Measurements from ENCODE around the gene USP7. TPM values are rescaled to one million over a fixed set of nuclear protein-coding genes. Genes with fewer than 3 reads are reported as not detected.

The USP7 gene
- total and polyA plus RNA-seq, 7 experiments from 2014 or later: 8.9 to 261 (median 176) TPM

DNA sequence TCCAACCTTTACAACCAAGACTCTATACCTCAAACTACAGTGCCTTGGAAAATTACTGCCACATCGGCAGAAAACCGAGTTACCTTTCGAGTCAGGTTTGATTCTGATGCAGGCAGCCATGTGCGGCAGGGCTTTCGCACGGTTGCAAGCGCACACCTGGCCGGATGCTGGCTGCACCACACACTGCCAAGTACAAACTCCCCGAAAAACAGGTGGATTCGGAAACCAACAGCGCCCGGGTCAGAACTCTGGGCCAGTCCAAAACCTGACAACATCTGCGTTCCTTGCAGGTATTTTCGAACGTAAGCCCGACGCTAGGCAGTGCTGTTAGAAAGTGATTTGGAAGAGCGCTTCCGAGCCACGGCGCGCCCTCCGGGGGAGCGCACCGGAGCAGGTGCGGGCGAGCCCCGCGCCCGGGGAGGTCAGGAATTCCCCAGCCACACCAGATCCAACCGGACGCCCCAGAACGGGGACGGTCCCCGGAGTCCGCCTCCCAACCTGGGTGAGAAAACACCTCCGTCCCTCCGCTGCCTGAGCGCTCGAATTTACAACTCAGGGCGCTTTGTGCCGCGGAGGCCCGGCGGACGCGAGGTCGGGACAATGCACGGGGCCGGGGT lies 1.2 kb downstream of the USP7 start:
- H3K27me3 ChIP-seq (ENCODE audit: control insufficient read depth in 2 of 2, insufficient read depth in 2 of 2, low read length in 2 of 2): no peaks in the 10 kb centered on the region
- peak overlapping the region; percentile 85 for H3K27ac ChIP-seq (ENCODE audit: low read depth, low read length)
- Mint-ChIP-seq H3K4me3 (peak overlapping the region; percentile 90 to 98 (median 95)), H3K27ac (peak overlapping the region; percentile 85 to 97 (median 92)), H3K4me1 (peaks cover 49 to 56% (median 53%) of the 10 kb centered on the region in 7 donors), H3K27me3 (peaks cover 0 to 13% (median 0%) of the 10 kb centered on the region in 5 donors), H3K9me3 (peaks cover 0 to 2% (median 0%) of the 10 kb centered on the region in 11 donors), H3K36me3 (peaks cover 0 to 11% (median 0%) of the 10 kb centered on the region in 5 donors)
- no peaks in the 10 kb centered on the region for H3K36me3 ChIP-seq (ENCODE audit: control insufficient read depth in 2 of 3, insufficient read depth in 3 of 3, low read length in 3 of 3)
- ChIA-PET POLR2A (interaction anchor here (0.7 to 2.0 kb wide), 3 partner anchors 14 to 128 kb away, joined by 4 to 6 read pairs (median 5); no protein-coding TSS in a partner anchor), CTCF (no interaction called here)
- H3K9me3 ChIP-seq (ENCODE audit: control insufficient read depth in 2 of 3, low read length in 3 of 3): no peaks in the 10 kb centered on the region
- DNase-seq (peak; percentile 32 to 78 (median 68)), ATAC-seq (peak; percentile 39)
- H3K4me3 ChIP-seq (ENCODE audit: low read length): peak overlapping the region; percentile 77
- peaks cover 45 to 49% of the 10 kb centered on the region in 2 donors for H3K4me1 ChIP-seq (ENCODE audit: control insufficient read depth in 2 of 2, insufficient read depth in 2 of 2, low read length in 2 of 2)
- intact Hi-C loops (cut with micrococcal nuclease): loop anchor here (1.0 to 10.0 kb wide), 11 partner anchors 26 to 1980 kb away; partner anchors contain the start of genes METTL22 (in 2 of the 2), PMM2 (in 2 of the 2), TMEM186 (in 2 of the 2) and CARHSP1 (in 1 of the 2)

DNA sequence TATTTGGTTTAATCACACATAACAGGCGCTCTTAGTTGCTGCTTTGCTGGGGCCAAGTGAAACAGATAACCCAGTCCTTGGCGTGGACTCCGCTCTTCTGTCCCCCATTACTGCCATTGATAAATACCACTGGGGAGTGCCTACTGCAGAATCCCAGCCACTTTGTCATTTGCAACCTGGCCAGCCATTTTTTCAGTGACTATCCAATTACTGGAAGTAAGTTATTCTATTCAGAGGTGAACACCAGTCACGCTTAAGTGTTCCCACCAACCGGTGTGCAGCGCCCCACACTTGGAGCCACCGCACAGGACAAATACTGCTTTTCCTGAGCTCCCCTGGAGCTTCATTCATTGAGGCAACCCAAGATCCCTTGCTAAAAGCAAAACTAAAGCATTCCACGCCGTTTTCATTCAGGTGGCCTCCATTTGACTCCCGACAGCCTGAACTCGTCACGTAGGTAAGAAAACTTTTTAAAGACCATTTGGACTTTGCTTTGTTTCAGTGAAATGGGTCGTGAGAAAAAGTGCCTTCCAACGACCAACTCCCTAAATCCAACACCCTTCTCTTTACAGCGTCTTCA lies 1.8 kb downstream of the USP7 start:
- Histone ChIP-seq H3K9me3 (ENCODE audit: control insufficient read depth in 2 of 3, low read length in 3 of 3) (no peaks in the 10 kb centered on the region), H3K4me3 (ENCODE audit: low read length) (peak overlapping the region; percentile 77), H3K4me1 (ENCODE audit: control insufficient read depth in 2 of 2, insufficient read depth in 2 of 2, low read length in 2 of 2) (peaks cover 51 to 55% of the 10 kb centered on the region in 2 donors), H3K36me3 (ENCODE audit: control insufficient read depth in 2 of 3, insufficient read depth in 3 of 3, low read length in 3 of 3) (no peaks in the 10 kb centered on the region), H3K27ac (ENCODE audit: low read depth, low read length) (peak overlapping the region; percentile 85), H3K27me3 (ENCODE audit: control insufficient read depth in 2 of 2, insufficient read depth in 2 of 2, low read length in 2 of 2) (no peaks in the 10 kb centered on the region)
- ATAC-seq: no peak
- Mint-ChIP-seq H3K27me3 (peaks cover 0 to 9% (median 0%) of the 10 kb centered on the region in 5 donors), H3K36me3 (peaks cover 0 to 11% (median 0%) of the 10 kb centered on the region in 5 donors), H3K9me3 (peaks cover 0 to 2% (median 0%) of the 10 kb centered on the region in 11 donors), H3K27ac (peak overlapping the region; percentile 85 to 97 (median 92)), H3K4me3 (peak overlapping the region; percentile 90 to 98 (median 95)), H3K4me1 (peaks cover 55 to 62% (median 58%) of the 10 kb centered on the region in 7 donors)
- POLR2A ChIA-PET: interaction anchor here (0.6 to 2.0 kb wide), 7 partner anchors 14 to 177 kb away, joined by 3 to 6 read pairs (median 4); no protein-coding TSS in a partner anchor
- intact Hi-C loops (cut with micrococcal nuclease): loop anchor here (1.0 to 10.0 kb wide), 13 partner anchors 15 to 1980 kb away; partner anchors contain the start of genes METTL22 (in 2 of the 2), CARHSP1 (in 1 of the 2), CLEC16A (in 1 of the 2) and DEXI (in 1 of the 2)
- CTCF ChIA-PET: no interaction called here
- peak in 1 of 9 donors; percentile 16 for DNase-seq

DNA sequence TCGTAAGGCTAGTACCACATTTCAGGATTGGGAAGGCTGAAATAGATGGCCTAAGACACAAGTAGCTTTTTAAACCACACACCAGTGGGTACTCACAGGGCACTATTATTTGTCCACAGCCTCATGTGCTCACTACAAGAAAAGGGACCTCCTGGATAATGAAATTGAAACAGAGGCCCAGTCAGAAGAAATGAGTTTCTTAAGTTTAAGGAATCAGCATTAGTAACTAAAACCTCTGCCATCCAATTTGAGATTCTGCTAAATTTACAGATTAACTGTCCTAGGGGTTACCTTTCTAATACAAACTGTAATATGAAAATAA lies 3.0 kb downstream of the USP7 start:
- Histone ChIP-seq H3K27me3 (ENCODE audit: control insufficient read depth in 2 of 2, insufficient read depth in 2 of 2, low read length in 2 of 2) (no peaks in the 10 kb centered on the region), H3K9me3 (ENCODE audit: control insufficient read depth in 2 of 3, low read length in 3 of 3) (no peaks in the 10 kb centered on the region), H3K4me1 (ENCODE audit: control insufficient read depth in 2 of 2, insufficient read depth in 2 of 2, low read length in 2 of 2) (peaks cover 62 to 66% of the 10 kb centered on the region in 2 donors), H3K36me3 (ENCODE audit: control insufficient read depth in 2 of 3, insufficient read depth in 3 of 3, low read length in 3 of 3) (no peaks in the 10 kb centered on the region), H3K4me3 (ENCODE audit: low read length) (peak overlapping the region; percentile 24), H3K27ac (ENCODE audit: low read depth, low read length) (peak overlapping the region; percentile 53)
- POLR2A ChIA-PET: interaction anchor here (1.3 to 2.0 kb wide), 4 partner anchors 13 to 140 kb away, joined by 3 to 6 read pairs (median 6); no protein-coding TSS in a partner anchor
- peaks cover 0 to 11% (median 0%) of the 10 kb centered on the region in 5 donors for H3K36me3 Mint-ChIP-seq
- intact Hi-C loops (cut with micrococcal nuclease): loop anchor here (1.0 to 10.0 kb wide), 11 partner anchors 9 to 1982 kb away; partner anchors contain the start of genes METTL22 (in 2 of the 2), CLEC16A (in 1 of the 2) and DEXI (in 1 of the 2)
- ATAC-seq: no peak
- peak overlapping the region; percentile 45 to 94 (median 87) for H3K27ac Mint-ChIP-seq
- H3K4me3 Mint-ChIP-seq: peak overlapping the region; percentile 80 to 98 (median 93)
- H3K9me3 Mint-ChIP-seq: peaks cover 0 to 2% (median 0%) of the 10 kb centered on the region in 11 donors
- H3K4me1 Mint-ChIP-seq: peaks cover 57 to 74% (median 67%) of the 10 kb centered on the region in 7 donors
- CTCF ChIA-PET: interaction anchor here (1.2 kb wide), 1 partner anchor 164 kb away, joined by 3 read pairs; no protein-coding TSS in a partner anchor
- no peak for DNase-seq
- no peaks in the 10 kb centered on the region for H3K27me3 Mint-ChIP-seq

DNA sequence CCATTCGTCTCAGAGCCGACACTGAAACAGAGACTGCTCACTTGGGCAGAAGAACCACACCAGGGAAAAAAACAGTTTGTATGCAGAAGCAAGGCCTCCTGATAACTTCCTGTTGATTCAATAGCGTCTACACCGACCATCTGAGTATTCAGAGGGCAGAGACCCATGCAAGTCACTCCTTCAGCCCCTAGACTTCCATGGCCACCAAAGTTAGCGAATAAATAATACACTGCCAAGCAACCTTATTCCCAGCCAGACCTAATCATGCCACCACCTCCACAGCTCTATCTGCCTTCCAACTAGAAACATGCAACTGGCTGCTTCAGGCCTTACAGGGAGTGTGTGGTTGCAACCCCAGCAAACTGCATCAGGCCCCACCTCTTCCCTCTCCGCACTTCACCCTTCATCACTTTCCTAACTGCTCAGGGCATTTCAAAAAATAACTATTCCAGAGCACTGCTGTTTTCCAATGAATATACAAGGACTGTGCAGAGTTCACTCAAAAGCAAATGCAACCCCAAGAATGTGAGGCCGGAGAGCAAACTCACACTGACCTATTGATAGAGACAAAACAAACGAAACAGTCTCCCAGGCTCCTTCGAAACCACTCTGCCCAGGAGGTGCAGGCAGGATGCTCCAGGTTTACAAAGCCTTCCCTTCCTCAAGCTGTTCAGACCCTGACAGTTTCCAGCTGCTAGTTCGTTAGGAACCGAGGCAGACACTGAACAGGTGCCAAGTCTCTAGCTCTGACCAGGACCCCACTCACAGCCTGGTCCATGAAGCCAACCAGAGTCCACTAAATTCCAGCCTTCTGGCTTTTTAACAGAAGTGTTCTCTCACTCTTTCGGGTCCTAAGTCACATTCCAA lies 3.6 kb downstream of the USP7 start:
- H3K4me1 Mint-ChIP-seq: peaks cover 60 to 77% (median 70%) of the 10 kb centered on the region in 7 donors
- H3K36me3 ChIP-seq (ENCODE audit: control insufficient read depth in 2 of 3, insufficient read depth in 3 of 3, low read length in 3 of 3): no peaks in the 10 kb centered on the region
- no peaks in the 10 kb centered on the region for H3K27me3 Mint-ChIP-seq
- peak in 4 of 9 donors; percentile 32 to 36 (median 34) for DNase-seq
- H3K4me3 Mint-ChIP-seq: peak overlapping the region; percentile 80 to 98 (median 93)
- peaks cover 0 to 2% (median 0%) of the 10 kb centered on the region in 11 donors for H3K9me3 Mint-ChIP-seq
- H3K4me3 ChIP-seq (ENCODE audit: low read length): peak overlapping the region; percentile 24
- H3K27ac Mint-ChIP-seq: peak overlapping the region; percentile 45 to 94 (median 87)
- no peaks in the 10 kb centered on the region for H3K9me3 ChIP-seq (ENCODE audit: control insufficient read depth in 2 of 3, low read length in 3 of 3)
- ChIA-PET POLR2A (interaction anchor here (0.5 to 1.8 kb wide), 7 partner anchors 9 to 1784 kb away, joined by 3 to 8 read pairs (median 4); partner anchors contain the start of genes HAPSTR1 and NUBP1), CTCF (interaction anchor here (1.0 to 1.2 kb wide), 2 partner anchors 20 to 165 kb away, joined by 3 read pairs; no protein-coding TSS in a partner anchor)
- H3K4me1 ChIP-seq (ENCODE audit: control insufficient read depth in 2 of 2, insufficient read depth in 2 of 2, low read length in 2 of 2): peaks cover 63 to 69% of the 10 kb centered on the region in 2 donors
- ATAC-seq: no peak
- peak overlapping the region; percentile 53 for H3K27ac ChIP-seq (ENCODE audit: low read depth, low read length)
- intact Hi-C loops (cut with micrococcal nuclease): loop anchor here (1.0 to 10.0 kb wide), 12 partner anchors 9 to 1982 kb away; partner anchors contain the start of genes METTL22 (in 2 of the 2), CARHSP1 (in 1 of the 2), CLEC16A (in 1 of the 2) and DEXI (in 1 of the 2)
- no peaks in the 10 kb centered on the region for H3K27me3 ChIP-seq (ENCODE audit: control insufficient read depth in 2 of 2, insufficient read depth in 2 of 2, low read length in 2 of 2)
- H3K36me3 Mint-ChIP-seq: peaks cover 0 to 11% (median 0%) of the 10 kb centered on the region in 5 donors

DNA sequence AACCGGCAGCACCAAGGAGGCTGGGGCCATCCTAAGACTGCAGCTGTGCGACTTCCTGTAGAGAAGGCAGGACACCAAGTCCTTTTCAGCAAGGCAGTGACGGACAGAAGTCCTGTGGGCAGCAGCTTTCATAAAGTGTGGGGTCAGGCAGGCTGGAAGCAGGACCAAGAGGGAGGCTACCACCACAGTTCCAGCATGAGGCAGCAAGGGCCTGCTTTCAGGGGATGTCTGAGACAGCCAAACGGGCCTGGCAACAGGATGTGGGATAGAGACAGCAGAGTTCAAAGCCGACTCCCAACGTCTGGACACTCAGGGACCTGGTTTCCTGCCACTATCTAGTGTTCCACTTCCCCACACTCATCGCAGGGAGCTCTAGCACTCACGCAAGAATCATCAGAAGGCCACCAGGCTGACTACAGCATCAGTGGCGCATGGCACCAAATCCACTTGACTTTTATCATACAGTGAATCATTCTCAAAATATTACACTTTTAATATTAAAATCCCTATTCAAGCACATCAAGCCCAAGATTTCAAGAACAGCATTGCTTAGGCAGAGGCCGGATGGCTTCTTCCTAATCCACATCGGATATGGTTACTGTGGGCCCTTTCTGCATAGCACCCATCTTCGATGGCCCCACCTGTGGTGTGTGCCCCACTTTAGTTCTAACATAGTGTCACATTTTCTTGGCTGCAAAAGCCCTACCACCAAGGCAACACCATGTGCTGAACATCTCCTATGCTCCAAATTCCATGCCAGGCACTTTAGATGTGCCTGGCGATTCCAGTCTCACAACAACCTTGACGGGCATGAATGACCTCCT lies 5.2 kb downstream of the USP7 start:
- Mint-ChIP-seq H3K36me3 (peaks cover 0 to 11% (median 0%) of the 10 kb centered on the region in 5 donors), H3K27me3 (no peaks in the 10 kb centered on the region), H3K4me1 (peaks cover 64 to 83% (median 76%) of the 10 kb centered on the region in 7 donors), H3K27ac (peak overlapping the region; percentile 36 to 94 (median 79)), H3K4me3 (peak overlapping the region; percentile 79 to 98 (median 93)), H3K9me3 (no peaks in the 10 kb centered on the region)
- ChIA-PET CTCF (interaction anchor here (0.6 kb wide), 1 partner anchor 1788 kb away, joined by 3 read pairs; no protein-coding TSS in a partner anchor), POLR2A (interaction anchor here (1.1 to 1.8 kb wide), 4 partner anchors 8 to 1786 kb away, joined by 3 to 4 read pairs (median 4); partner anchors contain the start of genes HAPSTR1 and NUBP1)
- no peaks in the 10 kb centered on the region for H3K9me3 ChIP-seq (ENCODE audit: control insufficient read depth in 2 of 3, low read length in 3 of 3)
- no peaks in the 10 kb centered on the region for H3K27me3 ChIP-seq (ENCODE audit: control insufficient read depth in 2 of 2, insufficient read depth in 2 of 2, low read length in 2 of 2)
- DNase-seq (peak in 1 of 9 donors; percentile 20), ATAC-seq (peak; percentile 6)
- H3K27ac ChIP-seq (ENCODE audit: low read depth, low read length): peak overlapping the region; percentile 14
- H3K36me3 ChIP-seq (ENCODE audit: control insufficient read depth in 2 of 3, insufficient read depth in 3 of 3, low read length in 3 of 3): no peaks in the 10 kb centered on the region
- peak overlapping the region; percentile 46 for H3K4me3 ChIP-seq (ENCODE audit: low read length)
- H3K4me1 ChIP-seq (ENCODE audit: control insufficient read depth in 2 of 2, insufficient read depth in 2 of 2, low read length in 2 of 2): peaks cover 70 to 76% of the 10 kb centered on the region in 2 donors
- intact Hi-C loops (cut with micrococcal nuclease): loop anchor here in 1 of 2 donors (2.0 kb wide), 1 partner anchor 90 kb away; the partner anchor contains the start of gene CARHSP1
